Measurements from ENCODE around the gene MYOD1. TPM values are rescaled to one million over a fixed set of nuclear protein-coding genes. Genes with fewer than 3 reads are reported as not detected.

The MYOD1 gene
- total and polyA plus RNA-seq, 2 of the 13 experiments (the other 11 are each of a cell fraction or from before 2014, with no cell fraction given) = not detected

DNA sequence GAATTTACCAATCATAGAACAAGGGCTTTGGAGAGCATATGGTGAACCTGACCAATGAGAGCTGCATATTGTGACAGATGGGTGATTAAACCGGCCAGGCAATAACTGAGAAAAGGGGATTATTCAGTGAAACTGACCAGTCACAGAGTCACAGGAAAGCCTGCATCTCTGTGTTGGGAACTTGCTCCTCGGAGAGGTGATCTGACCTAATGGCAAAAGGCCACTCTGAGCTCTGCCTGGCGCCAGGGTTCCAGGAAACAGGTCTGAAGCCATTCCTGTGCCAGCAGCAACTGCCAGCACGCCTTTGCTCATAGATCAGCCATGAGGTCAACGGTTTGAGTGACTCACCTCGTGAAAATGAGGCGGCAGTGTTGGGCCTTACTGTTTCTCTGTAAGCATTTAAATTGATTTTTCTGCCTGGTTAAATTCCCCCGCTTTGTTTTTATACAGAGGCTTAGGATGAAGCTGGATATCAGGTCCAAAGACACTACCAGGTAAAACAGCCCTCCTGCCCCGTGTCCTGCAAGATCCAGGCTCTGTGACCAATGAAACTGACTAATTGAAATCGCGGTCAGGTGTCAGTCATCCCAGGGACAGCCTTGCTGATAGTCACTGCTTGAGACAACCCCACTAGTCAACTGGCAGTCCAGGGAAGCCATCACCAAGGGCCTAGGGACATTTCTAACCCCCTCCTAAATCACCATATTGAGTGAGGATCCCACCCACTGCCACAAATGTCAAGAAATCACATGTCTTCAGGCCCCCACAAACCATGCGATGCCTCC, 35.8 kb upstream of the MYOD1 start (continued):
- TF ChIP-seq, protein P1, sequence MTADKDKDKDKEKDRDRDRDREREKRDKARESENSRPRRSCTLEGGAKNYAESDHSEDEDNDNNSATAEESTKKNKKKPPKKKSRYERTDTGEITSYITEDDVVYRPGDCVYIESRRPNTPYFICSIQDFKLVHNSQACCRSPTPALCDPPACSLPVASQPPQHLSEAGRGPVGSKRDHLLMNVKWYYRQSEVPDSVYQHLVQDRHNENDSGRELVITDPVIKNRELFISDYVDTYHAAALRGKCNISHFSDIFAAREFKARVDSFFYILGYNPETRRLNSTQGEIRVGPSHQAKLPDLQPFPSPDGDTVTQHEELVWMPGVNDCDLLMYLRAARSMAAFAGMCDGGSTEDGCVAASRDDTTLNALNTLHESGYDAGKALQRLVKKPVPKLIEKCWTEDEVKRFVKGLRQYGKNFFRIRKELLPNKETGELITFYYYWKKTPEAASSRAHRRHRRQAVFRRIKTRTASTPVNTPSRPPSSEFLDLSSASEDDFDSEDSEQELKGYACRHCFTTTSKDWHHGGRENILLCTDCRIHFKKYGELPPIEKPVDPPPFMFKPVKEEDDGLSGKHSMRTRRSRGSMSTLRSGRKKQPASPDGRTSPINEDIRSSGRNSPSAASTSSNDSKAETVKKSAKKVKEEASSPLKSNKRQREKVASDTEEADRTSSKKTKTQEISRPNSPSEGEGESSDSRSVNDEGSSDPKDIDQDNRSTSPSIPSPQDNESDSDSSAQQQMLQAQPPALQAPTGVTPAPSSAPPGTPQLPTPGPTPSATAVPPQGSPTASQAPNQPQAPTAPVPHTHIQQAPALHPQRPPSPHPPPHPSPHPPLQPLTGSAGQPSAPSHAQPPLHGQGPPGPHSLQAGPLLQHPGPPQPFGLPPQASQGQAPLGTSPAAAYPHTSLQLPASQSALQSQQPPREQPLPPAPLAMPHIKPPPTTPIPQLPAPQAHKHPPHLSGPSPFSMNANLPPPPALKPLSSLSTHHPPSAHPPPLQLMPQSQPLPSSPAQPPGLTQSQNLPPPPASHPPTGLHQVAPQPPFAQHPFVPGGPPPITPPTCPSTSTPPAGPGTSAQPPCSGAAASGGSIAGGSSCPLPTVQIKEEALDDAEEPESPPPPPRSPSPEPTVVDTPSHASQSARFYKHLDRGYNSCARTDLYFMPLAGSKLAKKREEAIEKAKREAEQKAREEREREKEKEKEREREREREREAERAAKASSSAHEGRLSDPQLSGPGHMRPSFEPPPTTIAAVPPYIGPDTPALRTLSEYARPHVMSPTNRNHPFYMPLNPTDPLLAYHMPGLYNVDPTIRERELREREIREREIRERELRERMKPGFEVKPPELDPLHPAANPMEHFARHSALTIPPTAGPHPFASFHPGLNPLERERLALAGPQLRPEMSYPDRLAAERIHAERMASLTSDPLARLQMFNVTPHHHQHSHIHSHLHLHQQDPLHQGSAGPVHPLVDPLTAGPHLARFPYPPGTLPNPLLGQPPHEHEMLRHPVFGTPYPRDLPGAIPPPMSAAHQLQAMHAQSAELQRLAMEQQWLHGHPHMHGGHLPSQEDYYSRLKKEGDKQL (CRISPR knock-in tag; IDR thresholded peaks at IDR 0.05; ENCODE audit: low read depth) = no peak
- TF ChIP-seq THAP11 (CRISPR knock-in tag; IDR thresholded peaks at IDR 0.05) (no peak), PTBP1 (IDR thresholded peaks at IDR 0.05; ENCODE audit: low read depth, low read length, poor library complexity, severe bottlenecking) (no peak), ZNF235 (CRISPR knock-in tag; IDR thresholded peaks at IDR 0.05; ENCODE audit: borderline replicate concordance) (no peak), NFE2L1 (CRISPR knock-in tag; IDR thresholded peaks at IDR 0.05; ENCODE audit: borderline replicate concordance) (no peak), ZNF33B (CRISPR knock-in tag; IDR thresholded peaks at IDR 0.05) (no peak), SCMH1 (CRISPR knock-in tag; IDR thresholded peaks at IDR 0.05; ENCODE audit: borderline replicate concordance) (no peak)
